Mononuclear cell (primary cell): Measurements from ENCODE around the gene FADS2. TPM values are rescaled to one million over a fixed set of nuclear protein-coding genes. Genes with fewer than 3 reads are reported as not detected.

Source experiments
- H3K27me3 ChIP-seq: 2 replicates; pipeline ENCODE4 v1.6.0; 2011; ENCODE audit warnings: low read length, control low read depth; ENCODE audit not compliant: insufficient read depth
- H3K4me1 ChIP-seq: 2 replicates; pipeline ENCODE4 v1.5.1; 2011; ENCODE audit warnings: mild to moderate bottlenecking, low read length, control low read depth; ENCODE audit not compliant: insufficient read depth
- H3K4me3 ChIP-seq: 2 replicates; pipeline ENCODE4 v1.5.1; 2011; ENCODE audit warnings: mild to moderate bottlenecking, low read length, moderate library complexity
- H3K9me3 ChIP-seq: 2 replicates; pipeline ENCODE4 v1.5.1; 2011; ENCODE audit warnings: low read depth, mild to moderate bottlenecking, control low read depth, low read length
- total RNA-seq: library from RNA; depleted of rRNA; stranded (reverse); fragments of >200 nt; gene quantifications from one replicate; pipeline ENCODE4 v1.2.3, GENCODE V29; 2012

Gene FADS2
- total RNA-seq, 1 donor, result 12.8 TPM

DNA sequence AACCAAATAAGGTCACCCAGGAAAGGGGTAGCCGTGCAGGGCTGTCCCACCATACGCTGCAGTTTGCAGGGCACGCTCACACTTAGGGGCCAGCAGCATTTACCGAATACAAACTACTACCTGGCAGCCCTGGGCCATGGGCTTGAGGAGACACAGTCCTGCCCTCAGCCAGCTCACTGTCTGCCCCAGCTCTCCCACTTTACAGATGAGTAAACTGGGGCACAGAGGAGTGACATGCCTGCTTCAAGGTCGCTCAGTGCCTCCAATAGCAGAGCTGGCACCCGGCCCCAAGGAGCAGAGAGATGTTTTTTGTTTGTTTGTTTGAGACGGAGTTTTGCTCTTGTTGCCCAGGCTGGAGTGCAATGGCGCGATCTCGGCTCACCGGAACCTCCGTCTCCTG lies 60.5 kb downstream of the FADS2 start:
- Histone ChIP-seq H3K9me3 (no peaks in the 10 kb centered on the region), H3K4me1 (peaks cover 10% of the 10 kb centered on the region), H3K4me3 (no peak overlapping the region), H3K27me3 (no peaks in the 10 kb centered on the region)

DNA sequence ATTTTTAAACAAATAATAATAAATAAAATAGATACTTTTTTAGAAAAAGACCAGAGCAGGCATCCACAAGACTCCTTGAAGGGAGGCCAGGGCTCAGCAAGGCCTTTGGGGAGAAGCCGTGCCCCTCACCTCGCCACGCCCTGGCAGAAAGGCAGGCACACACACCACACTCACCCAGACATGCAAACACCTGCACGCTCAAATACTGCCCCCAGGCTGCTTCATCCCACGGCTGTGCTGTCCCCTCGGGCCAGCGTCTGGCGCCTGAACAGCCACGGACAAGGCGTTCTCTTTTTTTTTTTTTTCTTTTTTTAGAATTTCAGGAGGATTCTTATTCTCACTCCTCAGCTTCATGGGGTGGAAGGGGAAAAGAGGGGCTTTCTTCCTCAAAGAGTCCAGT lies 61.7 kb downstream of the FADS2 start:
- peaks cover 10% of the 10 kb centered on the region for H3K4me1 ChIP-seq
- no peaks in the 10 kb centered on the region for H3K9me3 ChIP-seq
- H3K27me3 ChIP-seq, result no peaks in the 10 kb centered on the region
- no peak overlapping the region for H3K4me3 ChIP-seq

DNA sequence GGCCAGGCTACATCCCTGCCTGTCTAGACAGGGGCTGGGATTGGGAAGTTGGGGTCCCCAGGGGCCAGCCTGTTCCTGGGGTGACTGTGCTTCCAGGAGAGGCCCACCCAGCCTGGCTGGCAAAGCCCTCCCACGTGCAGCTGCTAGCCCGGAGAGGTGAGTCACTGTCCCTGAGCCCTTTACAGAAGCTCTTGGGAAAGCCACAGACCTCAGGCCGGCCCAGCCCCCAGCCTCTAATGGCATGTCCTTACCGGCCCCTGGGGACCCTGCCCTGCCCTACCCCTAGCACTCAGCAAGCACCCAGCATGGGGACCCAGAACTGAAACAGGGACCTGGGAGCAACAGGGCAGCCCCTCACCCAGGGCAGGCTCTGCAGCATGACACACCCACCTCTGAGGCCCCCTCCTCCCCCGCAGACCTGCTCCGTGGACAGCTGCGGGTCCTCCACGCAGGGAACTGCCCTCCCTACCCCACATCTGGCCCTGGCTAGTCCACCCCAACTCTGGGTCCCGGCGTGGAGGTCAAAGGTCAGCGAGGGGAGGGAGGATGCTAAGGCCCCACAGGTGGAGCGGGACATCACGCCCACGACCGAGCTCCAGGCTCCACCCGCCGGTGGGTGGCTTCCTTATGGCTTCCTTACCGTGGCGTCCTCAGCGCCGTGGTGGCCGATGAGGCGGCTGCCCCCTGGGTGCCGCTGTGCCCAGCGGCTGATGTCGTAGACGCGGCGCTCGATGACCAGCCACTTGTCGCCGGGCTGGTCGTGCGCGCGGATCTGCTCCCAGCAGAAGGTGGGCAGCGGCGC lies 62.6 kb downstream of the FADS2 start:
- H3K27me3 ChIP-seq, result no peaks in the 10 kb centered on the region
- peaks cover 10% of the 10 kb centered on the region for H3K4me1 ChIP-seq
- peak overlapping the region; percentile 56 for H3K4me3 ChIP-seq
- no peaks in the 10 kb centered on the region for H3K9me3 ChIP-seq

DNA sequence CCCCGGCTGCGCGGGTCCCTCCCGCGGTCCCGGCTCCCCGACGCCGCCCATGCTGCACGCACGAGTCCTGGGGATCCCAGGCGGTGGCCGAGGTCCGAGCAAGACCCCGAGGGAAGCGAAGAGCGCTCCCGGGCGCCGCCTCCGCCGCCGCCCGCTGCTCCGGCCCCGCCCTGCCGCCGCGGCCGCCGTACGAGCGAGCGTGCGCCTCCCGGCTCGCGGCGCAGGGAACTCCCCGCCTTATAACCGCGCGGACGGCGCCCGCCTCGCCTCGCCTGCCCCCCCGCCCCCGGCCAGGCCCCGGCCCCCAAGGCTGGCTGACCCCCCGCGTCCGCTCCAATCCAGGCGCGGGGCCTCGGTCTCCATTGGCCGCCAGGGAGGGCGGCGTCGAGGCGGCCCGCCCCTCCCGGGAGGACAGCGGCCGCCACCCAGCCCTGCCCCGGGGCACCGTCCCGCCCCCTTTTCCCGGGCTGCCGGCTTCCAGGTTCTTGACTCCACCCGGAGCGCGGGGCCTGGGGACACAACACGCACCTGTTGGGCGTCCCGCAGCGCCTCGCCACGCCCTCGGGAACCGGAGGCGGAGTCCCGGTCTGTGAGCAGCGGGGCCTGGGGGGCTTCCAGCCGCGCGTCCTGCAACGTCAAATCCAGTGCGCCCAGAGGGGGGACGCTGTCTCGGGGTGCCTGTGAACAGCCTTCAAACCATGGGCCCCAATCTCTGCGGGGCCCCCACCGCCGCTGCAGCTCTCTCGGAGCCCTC lies 63.4 kb downstream of the FADS2 start, which contains the start of gene FADS3:
Gene FADS3 (minus strand): TSS at position 215 of the 754 bp plus-strand sequence. CDS start 164 bp downstream, at position 51.
- H3K4me3 ChIP-seq, result peak within 1 kb of the TSS; percentile 56
- no peaks in the 10 kb centered on the region for H3K9me3 ChIP-seq
- no peaks in the 10 kb centered on the region for H3K27me3 ChIP-seq
- H3K4me1 ChIP-seq, result peaks cover 10% of the 10 kb centered on the region

DNA sequence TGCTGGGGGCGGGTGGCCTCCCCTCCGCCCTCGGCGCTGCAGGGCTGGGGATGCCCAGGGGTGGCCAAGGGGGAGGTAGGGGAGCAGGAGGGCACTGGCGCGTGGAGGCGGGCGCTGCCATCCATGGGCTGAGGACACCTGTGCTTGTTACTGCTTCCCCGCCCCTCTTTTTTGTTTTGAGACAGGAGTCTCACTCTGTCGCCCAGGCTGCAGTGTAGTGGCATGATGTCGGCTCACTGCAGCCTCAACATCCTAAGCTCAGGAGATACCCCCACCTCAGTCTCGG lies 63.9 kb downstream of the FADS2 start:
- H3K4me1 ChIP-seq, result peaks cover 10% of the 10 kb centered on the region
- no peaks in the 10 kb centered on the region for H3K9me3 ChIP-seq
- H3K27me3 ChIP-seq, result no peaks in the 10 kb centered on the region
- peak overlapping the region; percentile 56 for H3K4me3 ChIP-seq

DNA sequence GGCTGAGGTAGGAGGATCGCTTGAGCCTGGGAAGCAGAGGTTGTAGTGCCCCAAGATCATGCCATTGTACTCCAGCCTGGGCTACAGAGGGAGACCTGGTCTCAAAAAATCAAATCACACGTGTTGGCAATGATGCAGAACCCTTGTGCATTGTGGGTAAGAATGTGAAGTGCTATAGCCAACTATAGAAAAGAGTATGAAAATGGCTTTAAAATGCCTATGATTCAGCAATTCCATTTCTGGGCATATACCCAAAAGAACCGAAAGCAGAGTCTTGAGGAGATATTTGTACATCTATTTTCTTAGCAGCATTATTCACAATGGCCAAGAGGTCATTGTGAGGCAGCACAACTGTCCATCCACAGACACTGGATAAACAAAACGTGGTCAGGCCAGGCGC lies 65.9 kb downstream of the FADS2 start:
- Histone ChIP-seq H3K9me3 (no peaks in the 10 kb centered on the region), H3K27me3 (no peaks in the 10 kb centered on the region), H3K4me1 (peaks cover 11% of the 10 kb centered on the region), H3K4me3 (no peak overlapping the region)

DNA sequence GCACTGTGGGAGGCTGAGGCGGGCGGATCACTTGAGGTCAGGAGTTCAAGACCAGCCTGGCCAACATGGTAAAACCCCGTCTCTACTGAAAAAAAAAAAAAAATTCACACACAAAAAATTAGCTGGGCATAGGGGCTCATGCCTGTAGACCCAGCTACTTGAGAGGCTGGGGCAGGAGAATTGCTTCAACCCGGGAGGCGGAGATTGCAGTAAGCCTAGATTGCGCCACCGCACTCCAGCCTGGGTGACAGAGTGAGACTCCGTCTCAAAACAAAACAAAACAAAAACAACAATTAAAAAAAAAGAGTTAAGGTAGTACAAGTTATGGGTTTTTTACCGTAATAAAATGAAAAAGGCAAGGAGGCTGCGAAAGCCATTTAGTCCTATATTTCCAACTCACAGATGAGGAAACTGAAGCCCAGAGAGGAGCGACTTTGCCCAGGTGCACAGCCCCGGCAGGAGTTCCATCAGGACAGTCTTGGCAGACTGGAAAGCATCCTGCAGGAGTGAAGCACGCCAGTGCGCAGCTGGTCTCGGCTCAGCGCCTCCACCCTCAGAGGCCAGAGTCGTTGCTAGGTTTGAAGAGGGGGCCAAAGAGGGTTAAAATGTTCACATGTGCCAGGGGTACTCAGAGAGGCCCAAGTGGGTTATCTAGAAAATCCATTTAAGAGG lies 67.1 kb downstream of the FADS2 start:
- no peaks in the 10 kb centered on the region for H3K27me3 ChIP-seq
- no peak overlapping the region for H3K4me3 ChIP-seq
- peaks cover 16% of the 10 kb centered on the region for H3K4me1 ChIP-seq
- H3K9me3 ChIP-seq, result no peaks in the 10 kb centered on the region

DNA sequence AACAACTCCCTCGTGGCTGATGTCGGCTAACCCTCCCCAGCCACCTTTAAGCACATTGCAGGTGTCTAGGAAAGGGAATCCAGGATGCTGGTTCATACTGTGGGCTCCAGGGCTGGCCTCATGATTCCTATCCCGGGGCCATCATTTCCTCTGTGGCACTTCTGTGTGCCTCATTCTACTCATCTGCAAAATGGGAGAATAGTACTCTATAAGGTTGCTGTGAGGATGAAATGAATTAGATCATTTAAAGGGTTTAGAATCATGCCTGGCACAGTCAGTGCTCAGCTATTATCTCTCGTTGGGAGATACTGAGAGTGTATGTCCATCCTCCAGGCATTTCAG lies 67.6 kb downstream of the FADS2 start:
- H3K4me3 ChIP-seq, result no peak overlapping the region
- no peaks in the 10 kb centered on the region for H3K27me3 ChIP-seq
- no peaks in the 10 kb centered on the region for H3K9me3 ChIP-seq
- H3K4me1 ChIP-seq, result peaks cover 10% of the 10 kb centered on the region

DNA sequence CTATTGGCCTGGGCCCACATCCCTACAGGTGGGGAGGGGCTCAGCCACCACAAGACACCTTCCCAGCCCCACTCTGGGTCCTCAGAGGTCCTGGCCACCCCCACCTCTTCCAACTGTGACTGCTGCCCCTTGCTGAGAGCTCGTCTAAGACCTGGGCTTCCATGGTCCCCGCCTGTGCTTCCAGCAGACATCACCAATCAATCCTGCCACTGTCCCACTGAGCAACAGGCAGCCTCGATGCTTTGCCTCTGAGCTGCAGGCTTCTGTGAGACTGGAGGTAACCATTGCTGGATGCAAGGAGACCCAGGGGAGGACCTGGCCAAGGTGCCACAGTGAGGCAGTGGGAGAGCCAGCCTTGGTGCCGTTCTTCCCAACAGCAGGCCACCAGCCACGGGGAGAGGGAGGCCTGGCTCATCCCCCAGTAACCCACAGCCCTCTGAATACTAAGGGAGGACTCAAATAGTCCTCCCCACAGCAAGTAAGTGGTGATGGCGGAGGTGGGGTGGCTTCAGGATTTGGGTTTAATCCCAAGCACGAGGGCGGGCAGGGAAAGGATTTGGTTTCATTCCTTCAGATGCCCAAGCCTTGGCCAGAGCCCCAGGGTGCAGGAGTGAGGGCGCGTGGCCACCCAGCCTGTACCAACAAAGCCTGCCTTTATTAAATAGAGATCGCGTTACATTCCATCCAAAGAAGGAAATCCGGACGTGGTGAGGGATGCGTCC lies 68.7 kb downstream of the FADS2 start:
- Histone ChIP-seq H3K4me3 (no peak overlapping the region), H3K27me3 (no peaks in the 10 kb centered on the region), H3K4me1 (peaks cover 7% of the 10 kb centered on the region), H3K9me3 (no peaks in the 10 kb centered on the region)

DNA sequence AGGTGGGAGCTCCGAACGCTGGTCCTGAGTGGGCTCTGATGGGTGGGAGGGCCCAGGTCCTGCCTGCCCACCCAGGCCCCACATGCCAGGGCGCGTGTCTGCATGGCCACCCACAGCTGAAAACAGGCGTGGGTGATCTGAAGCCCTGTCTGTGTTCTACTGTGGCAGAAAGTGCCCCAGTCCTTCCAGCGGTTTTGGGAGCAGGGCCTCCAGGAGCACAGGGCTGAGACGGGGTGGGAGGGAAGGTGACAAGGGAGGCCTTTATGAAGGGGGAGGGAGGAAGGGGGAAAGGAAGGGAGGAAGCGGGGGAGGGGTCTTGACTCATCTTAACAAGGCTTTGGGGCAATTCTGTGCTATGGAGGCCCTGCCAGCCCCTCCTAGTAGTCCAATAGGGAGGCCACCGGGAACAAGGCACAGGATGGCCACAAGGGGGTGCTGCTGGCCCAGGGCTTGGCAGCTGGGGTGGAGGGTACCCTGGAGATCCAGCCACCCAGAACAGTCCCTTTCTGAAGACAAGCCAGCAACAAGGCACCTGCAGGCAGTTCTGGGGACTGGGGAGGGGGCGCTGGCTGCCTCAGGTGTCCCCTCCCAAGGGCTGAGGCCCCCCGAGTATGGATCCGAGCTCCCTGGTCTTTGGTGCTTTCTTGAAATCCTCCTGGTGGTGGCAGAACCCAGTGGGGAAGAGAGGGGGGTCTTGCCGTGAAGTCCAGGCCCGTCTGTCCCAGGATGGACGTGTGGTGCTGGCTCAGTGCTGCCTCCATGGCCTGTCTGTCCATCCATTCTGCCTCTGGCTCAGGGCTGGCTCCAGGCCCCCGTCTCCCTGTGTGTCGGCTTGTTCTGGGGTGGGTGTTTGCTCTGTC lies 69.5 kb downstream of the FADS2 start:
- H3K9me3 ChIP-seq, result no peaks in the 10 kb centered on the region
- no peak overlapping the region for H3K4me3 ChIP-seq
- peaks cover 7% of the 10 kb centered on the region for H3K4me1 ChIP-seq
- H3K27me3 ChIP-seq, result no peaks in the 10 kb centered on the region

DNA sequence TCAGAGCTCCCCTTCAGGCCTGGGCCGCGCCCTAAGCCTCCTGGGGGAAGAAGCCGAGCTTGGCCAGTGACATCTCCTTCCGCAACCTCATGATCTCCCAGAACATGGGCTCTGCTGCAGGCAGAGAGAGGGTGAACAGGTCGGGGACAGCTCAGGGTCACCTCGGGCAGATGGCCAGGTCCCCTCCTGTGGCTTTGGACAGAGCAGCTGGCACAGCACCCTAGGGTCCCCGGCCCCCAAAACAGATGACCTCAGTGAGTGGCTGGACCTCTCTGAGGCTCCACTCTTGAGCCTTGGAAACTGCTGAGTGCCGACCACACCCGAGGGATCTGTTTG lies 70.1 kb downstream of the FADS2 start:
- Histone ChIP-seq H3K27me3 (no peaks in the 10 kb centered on the region), H3K4me3 (no peak overlapping the region), H3K9me3 (no peaks in the 10 kb centered on the region), H3K4me1 (peaks cover 7% of the 10 kb centered on the region)

DNA sequence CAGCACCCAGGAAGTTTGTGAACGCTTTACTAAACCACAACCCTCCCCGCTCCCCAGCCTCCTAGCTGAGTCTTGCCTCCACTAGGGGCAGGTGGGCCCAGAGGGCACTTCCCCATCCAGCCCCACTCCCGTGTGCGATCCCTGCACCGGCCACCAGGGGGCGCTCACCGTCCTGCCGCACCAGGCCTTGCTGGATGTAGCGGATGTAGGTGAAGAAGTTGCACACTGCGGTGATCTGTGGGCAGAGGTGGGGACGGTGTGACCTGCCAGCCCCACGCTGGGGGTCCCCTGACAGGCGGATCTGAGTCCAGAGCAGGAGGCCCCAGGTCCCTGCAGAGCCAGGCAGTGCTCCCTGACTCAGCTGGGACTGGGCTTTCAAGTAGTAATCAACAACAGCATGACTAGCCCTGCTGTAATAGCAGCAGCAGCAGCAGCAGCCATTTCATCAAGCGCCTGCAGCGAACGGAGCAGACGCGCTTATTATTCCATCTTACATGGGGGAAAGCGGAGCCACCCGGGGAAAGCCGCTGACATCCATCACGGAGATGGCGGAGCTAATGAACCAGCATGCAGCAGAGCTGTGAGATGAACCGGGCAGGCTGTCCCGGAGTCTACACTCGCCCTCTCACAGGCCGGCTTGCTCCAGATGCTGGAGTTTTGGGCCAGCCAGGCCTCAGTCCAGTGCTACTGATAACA lies 71.2 kb downstream of the FADS2 start:
- no peaks in the 10 kb centered on the region for H3K27me3 ChIP-seq
- peaks cover 7% of the 10 kb centered on the region for H3K4me1 ChIP-seq
- no peak overlapping the region for H3K4me3 ChIP-seq
- H3K9me3 ChIP-seq, result no peaks in the 10 kb centered on the region

DNA sequence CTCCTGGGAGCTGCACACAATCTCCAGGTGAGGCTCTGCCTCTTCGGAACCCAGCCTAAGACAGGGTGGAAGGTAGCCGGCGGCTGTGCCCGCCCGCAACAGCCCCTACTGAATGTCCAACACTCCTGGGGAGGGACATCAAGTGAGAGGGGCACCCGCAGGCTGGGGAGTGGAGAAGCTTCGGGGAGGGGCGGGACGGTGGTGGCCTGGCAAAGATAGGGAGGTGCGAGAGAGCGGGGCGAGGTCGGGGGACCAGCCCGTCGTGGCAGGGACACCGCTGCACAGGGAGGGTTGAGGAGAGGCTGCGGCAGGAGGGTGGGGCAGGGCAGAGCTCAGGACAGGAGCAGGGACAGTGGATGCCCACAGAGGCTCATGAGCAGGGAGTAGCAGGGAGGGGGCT lies 72.2 kb downstream of the FADS2 start:
- Histone ChIP-seq H3K4me1 (peaks cover 7% of the 10 kb centered on the region), H3K4me3 (no peak overlapping the region), H3K9me3 (no peaks in the 10 kb centered on the region), H3K27me3 (no peaks in the 10 kb centered on the region)

DNA sequence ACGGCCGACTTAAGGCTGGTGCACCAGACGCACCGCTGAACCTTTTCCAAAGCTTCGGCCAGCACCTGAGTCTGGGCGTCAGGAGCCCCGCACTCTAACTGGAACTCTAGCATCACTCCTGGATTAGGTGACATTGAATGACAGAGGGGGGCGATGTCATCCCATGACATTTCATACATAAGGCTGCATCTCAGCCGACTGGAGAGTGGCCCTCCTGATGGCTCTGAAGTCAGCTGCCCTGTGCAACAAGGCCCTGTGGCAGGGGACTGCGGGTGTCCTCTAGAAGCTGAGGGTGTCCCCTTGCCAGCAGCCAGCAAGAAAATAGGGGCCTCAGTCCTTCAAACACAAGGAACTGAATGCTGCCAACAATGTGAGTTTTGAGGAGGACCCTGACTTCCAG lies 73.3 kb downstream of the FADS2 start:
- Histone ChIP-seq H3K4me3 (no peak overlapping the region), H3K4me1 (peaks cover 7% of the 10 kb centered on the region), H3K9me3 (no peaks in the 10 kb centered on the region), H3K27me3 (no peaks in the 10 kb centered on the region)
